Thyroid gland (tissue), 4 donors: ENCODE data around the gene SHTN1.

ENCODE experiments used
- CTCF ChIP-seq, 6 experiments: fragments of 200-600 bp in 3 of 6; fragments of 450-650 bp in 3 of 6; sonication (generic) in 3 of 6; IDR thresholded peaks; one replicate each; pipeline ENCODE4 v1.5.1; 2016 to 2019; ENCODE audit warnings: antibody characterized with exemption in 6 of 6, mild to moderate bottlenecking in 2 of 6, inconsistent platforms in 1 of 6, moderate library complexity in 1 of 6
- POLR2A ChIP-seq, 2 donors: fragments of 450-650 bp; IDR thresholded peaks; one replicate each; pipeline ENCODE4 v1.6.1; 2017; ENCODE audit warnings: antibody characterized with exemption in 2 of 2, mild to moderate bottlenecking in 2 of 2, moderate library complexity in 1 of 2

- no peak for TF ChIP-seq POLR2A (IDR thresholded peaks at IDR 0.05)
- no peak for TF ChIP-seq CTCF (IDR thresholded peaks at IDR 0.05)
Observed at GRCh38 chr10:116912162-116912561, 92.8 kb downstream of the SHTN1 start.
